Pulmonary artery endothelial cell (primary cell): Measurements from ENCODE around the gene QSOX2. TPM values are rescaled to one million over a fixed set of nuclear protein-coding genes. Genes with fewer than 3 reads are reported as not detected.
A peak's percentile ranks its signal among the peaks of the same experiment; 100 is the strongest.

Experiments
- DNase-seq: peaks from one replicate; pipeline ENCODE4 v3.0.0-alpha.2; 2011; ENCODE audit warnings: low read depth, low spot score
- total RNA-seq: library from RNA; depleted of rRNA; stranded (reverse); fragments of >200 nt; gene quantifications from 2 replicates; pipeline ENCODE4 v1.2.3, GENCODE V29; 2014

QSOX2 gene
- total RNA-seq, 1 donor from 2014 or later = 12.4 TPM

- no peak for DNase-seq
Measured at GRCh38 chr9:136178061-136178772, 67.4 kb downstream of the QSOX2 start.

DNA sequence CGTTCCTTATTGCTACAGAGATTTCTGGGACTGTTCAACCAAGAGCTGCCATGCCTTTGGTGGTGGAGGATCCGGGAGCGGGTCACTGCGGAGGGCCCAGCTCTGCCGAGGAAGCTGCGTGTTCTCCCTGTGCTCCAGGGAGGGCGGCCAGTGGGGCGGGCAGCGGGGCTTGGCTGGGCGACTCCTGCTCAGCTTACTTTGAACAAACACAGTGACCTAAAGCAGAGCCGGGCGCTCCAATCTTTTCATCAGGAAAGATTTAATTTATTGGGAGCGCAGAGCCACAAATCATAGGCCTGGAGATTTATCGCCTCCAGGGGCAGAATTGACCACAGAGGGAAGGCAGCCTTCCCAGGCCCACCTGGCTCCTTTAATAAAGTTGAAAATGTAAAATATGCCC, 68.4 kb downstream of the QSOX2 start:
- no peak for DNase-seq

GRCh38 chr9:136175616-136176197, 69.9 kb downstream of the QSOX2 start:
- DNase-seq = no peak

GRCh38 chr9:136174779-136175615, 70.6 kb downstream of the QSOX2 start:
- no peak for DNase-seq

DNA sequence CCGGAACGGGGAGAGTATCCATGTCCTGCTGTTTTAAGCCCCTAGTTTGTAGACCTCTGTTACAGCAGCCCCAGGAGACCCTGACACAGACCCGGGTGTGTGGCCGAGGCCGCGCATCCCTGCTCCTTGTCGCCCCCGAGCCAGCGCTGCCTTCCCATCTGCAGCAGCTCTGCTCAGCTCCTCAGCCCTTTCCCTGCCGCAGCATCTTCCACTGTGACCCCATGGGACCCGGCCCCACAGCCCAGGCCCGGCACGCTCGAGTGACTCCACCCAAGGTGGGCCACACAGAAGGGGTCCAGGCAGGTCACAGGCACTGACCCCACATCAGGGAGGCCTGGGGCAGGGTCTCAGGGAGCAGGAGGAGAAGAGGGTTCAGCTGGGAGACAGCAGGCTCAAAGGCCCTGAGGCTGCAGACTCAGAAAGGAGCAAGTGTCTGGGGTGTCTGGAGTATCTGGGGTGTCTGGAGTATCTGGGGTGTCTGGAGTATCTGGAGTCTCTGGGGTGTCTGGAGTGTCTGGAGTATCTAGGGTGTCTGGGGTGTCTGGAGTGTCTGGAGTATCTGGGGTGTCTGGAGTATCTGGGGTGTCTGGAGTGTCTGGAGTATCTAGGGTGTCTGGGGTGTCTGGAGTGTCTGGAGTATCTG, 71.8 kb downstream of the QSOX2 start:
- DNase-seq = no peak

GRCh38 chr9:136172412-136173079, 73.1 kb downstream of the QSOX2 start:
- no peak for DNase-seq

DNA sequence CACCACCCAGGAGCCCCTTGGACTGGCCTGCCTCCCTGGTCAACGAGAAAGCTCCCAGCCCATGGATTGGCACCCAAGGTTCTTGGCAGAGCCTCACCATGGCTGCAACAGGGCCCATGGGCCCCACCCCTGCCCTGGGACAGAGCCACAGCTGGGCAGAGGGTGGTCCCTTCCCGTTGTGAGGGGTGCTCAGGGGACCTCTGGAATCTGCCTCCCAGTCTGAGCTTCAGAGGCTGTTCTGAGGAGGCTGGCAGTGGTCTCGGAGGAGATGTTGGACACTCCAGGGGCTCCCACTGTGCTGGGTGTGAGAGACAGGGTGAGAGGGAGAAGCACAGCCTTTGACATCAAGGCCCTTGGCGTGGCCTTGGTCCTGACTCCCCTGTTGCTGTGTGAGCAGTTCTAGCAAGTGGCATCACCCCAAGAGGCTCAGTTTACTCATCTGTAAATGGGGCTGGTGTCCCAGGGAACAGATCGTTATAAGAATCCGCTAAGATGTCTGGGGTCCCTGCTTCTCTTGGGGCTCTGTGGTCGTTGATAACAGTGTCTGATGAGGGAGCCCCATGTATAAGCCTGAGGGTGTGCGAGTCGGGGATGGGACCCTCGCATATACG, 73.7 kb downstream of the QSOX2 start:
- DNase-seq = no peak

DNA sequence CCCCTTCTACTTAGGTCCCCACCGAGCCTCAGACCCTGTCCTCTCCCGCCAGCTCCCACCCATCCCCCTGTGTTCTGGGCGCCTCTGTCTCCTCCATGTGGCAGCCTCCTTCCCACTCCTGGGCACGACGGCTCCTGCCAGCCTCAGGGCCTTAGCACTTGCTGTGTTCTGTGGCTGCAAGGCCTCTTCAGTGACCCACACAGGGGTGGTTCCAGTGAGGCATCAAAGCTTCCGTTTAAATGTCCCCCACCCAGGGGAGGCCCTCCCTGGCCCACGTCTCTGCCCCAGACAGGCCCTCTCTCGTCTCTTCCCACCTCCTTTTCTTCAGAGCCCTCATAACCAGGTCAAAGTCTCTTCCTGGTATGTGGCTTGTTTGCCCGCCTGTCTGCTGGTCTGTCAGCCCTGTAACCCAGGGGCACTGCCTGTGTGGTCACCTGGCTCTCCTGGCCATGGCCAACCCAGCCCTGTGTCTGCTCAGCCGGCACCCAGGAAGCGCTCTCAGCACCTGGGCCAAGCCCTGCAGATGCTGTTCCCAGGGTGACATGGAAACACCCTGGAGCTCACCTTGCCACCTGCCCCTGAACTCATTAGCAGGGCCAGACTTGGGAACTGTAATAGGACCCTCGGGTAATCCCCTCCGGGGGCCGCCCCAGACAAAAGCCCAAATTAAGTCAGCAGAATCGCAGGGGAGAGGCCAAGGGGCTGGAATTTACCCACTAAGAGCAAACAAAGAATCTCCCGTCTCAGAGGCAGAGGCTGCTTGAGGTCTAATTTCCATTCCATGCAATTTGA, 74.4 kb downstream of the QSOX2 start:
- no peak for DNase-seq

GRCh38 chr9:136170006-136170901, 75.4 kb downstream of the QSOX2 start:
- DNase-seq = no peak

DNA sequence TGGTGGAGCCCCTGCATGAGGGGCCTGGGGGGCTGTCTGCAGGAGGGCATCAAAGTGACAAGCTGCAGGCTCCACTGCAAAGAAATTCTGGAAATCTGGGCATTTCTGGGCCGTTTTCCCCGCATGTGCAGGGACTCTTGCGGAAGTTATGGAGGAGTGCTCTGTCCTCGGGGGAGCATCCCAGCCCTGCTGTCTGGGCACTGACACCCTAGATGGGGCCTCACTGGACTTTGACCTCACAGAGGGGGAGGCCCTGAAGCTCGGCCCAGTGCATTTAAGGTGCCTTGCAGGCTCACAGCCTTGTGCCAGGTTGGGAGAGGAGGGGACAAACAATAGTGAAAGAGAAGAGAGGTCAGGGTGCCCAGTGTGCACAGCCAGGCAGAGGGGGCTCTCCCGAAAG, 76.1 kb downstream of the QSOX2 start:
- no peak for DNase-seq

- DNase-seq = no peak
Measured at GRCh38 chr9:136163248-136163850, 82.3 kb downstream of the QSOX2 start.

DNA sequence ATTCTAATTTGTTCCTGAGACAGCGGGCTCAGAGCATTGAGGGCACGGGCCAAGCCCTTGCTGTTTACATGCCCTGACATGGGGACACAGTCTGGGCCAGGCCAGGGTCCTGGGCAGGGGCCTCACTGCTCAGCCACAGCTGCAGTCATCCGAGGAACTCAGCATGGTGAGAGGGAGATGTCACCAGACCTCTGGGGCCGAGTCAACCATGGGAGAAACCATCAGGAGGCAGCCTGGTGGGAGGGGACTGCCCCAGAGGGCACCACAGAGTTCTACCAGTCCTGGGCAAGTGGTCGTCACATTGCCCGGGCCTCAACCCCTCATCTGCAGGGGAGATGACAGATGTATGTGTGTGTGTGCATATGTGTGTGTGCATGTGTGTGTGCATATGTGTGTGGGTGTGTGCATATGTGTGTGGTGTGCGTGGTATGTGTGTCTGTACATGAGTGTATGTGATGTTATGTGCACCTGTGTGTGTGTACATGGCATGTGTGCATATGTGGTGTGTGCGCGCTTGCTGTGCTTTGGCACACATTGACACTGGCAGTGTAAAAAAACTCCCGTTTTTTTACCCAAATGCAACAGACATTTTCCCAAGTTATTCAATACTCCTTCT, 84.5 kb downstream of the QSOX2 start:
- no peak for DNase-seq

- no peak for DNase-seq
Measured at GRCh38 chr9:136160381-136160841, 85.2 kb downstream of the QSOX2 start.

DNA sequence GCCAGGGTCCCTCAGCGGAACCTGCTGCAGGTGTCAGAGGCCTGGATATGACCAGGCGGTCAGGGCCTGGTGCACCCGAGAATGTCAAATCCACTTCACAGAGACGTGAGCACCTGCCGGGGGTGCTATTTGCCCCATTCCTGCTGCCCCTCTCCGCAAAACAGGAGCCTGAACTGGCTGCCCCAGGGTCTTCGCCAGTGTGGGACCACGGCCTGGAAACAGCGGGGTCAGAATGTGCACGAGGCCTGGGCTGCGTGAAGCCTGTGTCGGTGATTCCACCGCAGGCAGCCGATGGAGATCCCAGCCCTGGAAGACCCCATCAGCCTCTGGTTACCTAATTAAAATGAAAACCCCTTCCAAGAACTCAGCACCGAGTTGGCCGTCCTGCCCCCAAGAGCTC, 85.8 kb downstream of the QSOX2 start:
- DNase-seq = no peak

DNA sequence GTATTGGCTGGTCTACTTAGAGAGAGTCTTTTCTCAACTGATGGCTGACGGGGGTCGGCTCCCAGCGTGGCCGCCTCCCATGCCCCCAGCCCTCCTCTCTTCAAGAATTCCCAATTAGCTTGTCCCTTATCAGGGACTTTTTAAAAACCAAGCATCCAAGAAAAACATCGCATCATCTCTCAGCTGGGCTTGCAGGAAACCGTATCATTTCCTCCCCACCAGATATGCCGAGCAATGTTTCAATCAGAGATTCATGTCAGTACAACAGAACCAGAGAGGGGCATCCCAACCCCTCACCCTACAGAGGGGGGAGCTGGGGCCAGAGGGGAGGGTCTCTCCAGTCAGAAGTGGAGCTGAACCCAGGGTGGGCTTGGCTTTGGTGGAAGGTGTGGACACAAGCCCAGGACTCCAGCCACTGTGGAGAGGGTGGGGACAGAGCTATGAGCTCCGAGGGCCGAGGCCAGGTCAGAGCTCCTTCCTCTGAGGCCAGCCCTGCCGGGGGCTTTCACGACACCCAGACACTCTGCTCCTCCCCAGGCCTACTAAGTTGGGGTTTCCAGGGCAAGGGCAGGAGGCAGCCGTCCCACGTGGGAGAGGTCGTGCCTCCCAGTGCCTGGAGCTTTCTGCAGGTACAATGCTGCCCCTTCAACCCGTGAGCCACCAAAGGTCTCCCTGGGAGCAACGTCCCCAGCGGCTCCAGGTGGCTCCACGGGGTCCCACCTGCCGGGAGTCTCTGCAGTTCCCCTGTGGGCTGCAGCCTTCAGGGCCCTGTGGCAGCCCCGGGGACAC, 87.9 kb downstream of the QSOX2 start:
- peak; percentile 30 for DNase-seq
